Breast epithelium (tissue), 4 donors: ENCODE data around the gene MYH6. TPM values are rescaled to one million over a fixed set of nuclear protein-coding genes. Genes with fewer than 3 reads are reported as not detected.

Source experiments
- DNase-seq, 2 donors: peaks; one replicate each; pipeline ENCODE4 v3.0.0-alpha.2; 2019; ENCODE audit warnings: low spot score in 2 of 2
- H3K27ac ChIP-seq, 2 donors: fragments of 200-600 bp; sonication (generic) in 1 of 2; one replicate each; pipeline ENCODE4 v1.5.1; 2016 to 2019; ENCODE audit warnings: mild to moderate bottlenecking in 1 of 2
- H3K27me3 ChIP-seq, 2 donors: fragments of 200-600 bp; sonication (generic) in 1 of 2; one replicate each; pipeline versions ENCODE4 v1.5.1 to v1.6.0; 2017 to 2019; ENCODE audit warnings: control low read depth in 1 of 2, mild to moderate bottlenecking in 1 of 2
- H3K36me3 ChIP-seq: fragments of 200-600 bp; one replicate; pipeline ENCODE4 v1.5.1; 2019
- H3K4me1 ChIP-seq, 2 donors: fragments of 200-600 bp; sonication (generic); one replicate each; pipeline ENCODE4 v1.5.1; 2016 to 2019; ENCODE audit warnings: control low read depth in 1 of 2
- H3K4me3 ChIP-seq, 3 donors: fragments of 200-600 bp; sonication (generic); 1 replicate in 2 of 3; 2 replicates in 1 of 3; pipeline ENCODE4 v1.5.1; 2016 to 2019; ENCODE audit warnings: mild to moderate bottlenecking in 3 of 3, moderate library complexity in 2 of 3
- H3K9me3 ChIP-seq, 2 donors: fragments of 200-600 bp; sonication (generic) in 1 of 2; one replicate each; pipeline ENCODE4 v1.5.1; 2016 to 2019; ENCODE audit warnings: control low read depth in 1 of 2
- CTCF ChIP-seq, 3 donors: fragments of 450-650 bp; IDR thresholded peaks; one replicate each; pipeline ENCODE4 v1.5.1; 2016 to 2017; ENCODE audit warnings: antibody characterized with exemption in 3 of 3, mild to moderate bottlenecking in 3 of 3, moderate library complexity in 3 of 3
- POLR2A ChIP-seq: fragments of 450-650 bp; IDR thresholded peaks from one replicate; pipeline ENCODE4 v1.6.1; 2016; ENCODE audit warnings: antibody characterized with exemption, mild to moderate bottlenecking, moderate library complexity
- POLR2AphosphoS5 ChIP-seq, 3 donors: sonication (generic); formaldehyde crosslinking; IDR thresholded peaks; one replicate each; pipeline ENCODE4 v1.6.1; 2017; ENCODE audit warnings: antibody characterized with exemption in 3 of 3
- intact Hi-C: fragments of 100-400 bp; cut with DNase I; formaldehyde crosslinking; loops from one replicate; pipeline ENCODE4 v1.15.1; 2023; ENCODE audit warnings: low total_unique reads
- total RNA-seq, 3 donors: library from RNA; depleted of rRNA; stranded (reverse); fragments of >200 nt; gene quantifications; one replicate each; pipeline ENCODE4 v1.1.0, GENCODE V29; 2016

The MYH6 gene
- total RNA-seq, 3 donors from 2014 or later: not detected

DNA sequence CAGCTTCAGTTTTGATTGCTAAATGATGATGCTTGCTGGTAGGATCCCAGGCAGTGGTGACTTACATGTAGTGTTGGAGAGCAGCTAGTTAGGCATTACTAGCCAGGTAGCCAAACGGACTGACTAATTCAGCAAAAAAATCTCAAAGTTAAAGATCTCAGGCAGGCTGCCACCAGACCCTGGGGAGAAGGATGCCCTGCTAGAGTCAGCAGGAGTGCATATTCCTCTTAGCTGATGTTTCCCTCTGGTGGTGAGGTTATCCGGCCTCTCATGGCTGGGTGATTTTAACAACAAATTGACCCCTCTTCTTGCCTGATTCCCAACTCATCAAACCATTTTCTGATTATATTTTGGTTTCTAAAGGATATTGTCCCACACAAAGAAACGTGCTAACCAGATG, 45.9 kb downstream of the MYH6 start:
- H3K9me3 ChIP-seq: no peaks in the 10 kb centered on the region
- no peaks in the 10 kb centered on the region for H3K36me3 ChIP-seq
- intact Hi-C loops: loop anchor here (10.0 kb wide), 1 partner anchor 77 kb away; the partner anchor contains the start of gene HOMEZ
- peak overlapping the region in 1 of 3 donors; percentile 7 for H3K4me3 ChIP-seq
- no peaks in the 10 kb centered on the region for H3K27me3 ChIP-seq
- peak overlapping the region; percentile 52 to 70 for H3K27ac ChIP-seq
- no peak for DNase-seq
- no peak for TF ChIP-seq POLR2AphosphoS5 (IDR thresholded peaks at IDR 0.05)
- no peak for TF ChIP-seq CTCF (IDR thresholded peaks at IDR 0.05)
- no peak for TF ChIP-seq POLR2A
- H3K4me1 ChIP-seq: peaks cover 6 to 10% of the 10 kb centered on the region in 2 donors

GRCh38 chr14:23361763-23362162, 46.3 kb downstream of the MYH6 start:
- Histone ChIP-seq H3K4me3 (peak overlapping the region in 1 of 3 donors; percentile 7), H3K36me3 (no peaks in the 10 kb centered on the region), H3K27ac (peak overlapping the region; percentile 52 to 70), H3K4me1 (peaks cover 6 to 10% of the 10 kb centered on the region in 2 donors), H3K27me3 (no peaks in the 10 kb centered on the region), H3K9me3 (no peaks in the 10 kb centered on the region)
- DNase-seq: no peak
- TF ChIP-seq POLR2AphosphoS5 (IDR thresholded peaks at IDR 0.05): no peak
- TF ChIP-seq POLR2A: no peak
- no peak for TF ChIP-seq CTCF (IDR thresholded peaks at IDR 0.05)
- intact Hi-C loops: loop anchor here (10.0 kb wide), 1 partner anchor 77 kb away; the partner anchor contains the start of gene HOMEZ

GRCh38 chr14:23361320-23361719, 46.8 kb downstream of the MYH6 start:
- Histone ChIP-seq H3K27ac (peak overlapping the region; percentile 59 to 78), H3K27me3 (no peaks in the 10 kb centered on the region), H3K36me3 (no peaks in the 10 kb centered on the region), H3K9me3 (no peaks in the 10 kb centered on the region), H3K4me1 (peaks cover 6 to 10% of the 10 kb centered on the region in 2 donors), H3K4me3 (no peak overlapping the region)
- TF ChIP-seq POLR2A (no peak), POLR2AphosphoS5 (IDR thresholded peaks at IDR 0.05) (peak in 2 of 3 donors; percentile 35 to 36)
- intact Hi-C loops: loop anchor here (10.0 kb wide), 1 partner anchor 77 kb away; the partner anchor contains the start of gene HOMEZ
- no peak for DNase-seq

GRCh38 chr14:23360496-23360895, 47.6 kb downstream of the MYH6 start:
- no peak for DNase-seq
- intact Hi-C loops: loop anchor here (10.0 kb wide), 1 partner anchor 76 kb away; the partner anchor contains the start of gene HOMEZ
- H3K4me3 ChIP-seq: no peak overlapping the region
- no peaks in the 10 kb centered on the region for H3K27me3 ChIP-seq
- H3K4me1 ChIP-seq: peaks cover 6 to 10% of the 10 kb centered on the region in 2 donors
- H3K27ac ChIP-seq: peak overlapping the region; percentile 59 to 78
- no peaks in the 10 kb centered on the region for H3K9me3 ChIP-seq
- no peaks in the 10 kb centered on the region for H3K36me3 ChIP-seq
- no peak for TF ChIP-seq POLR2A
- no peak for TF ChIP-seq POLR2AphosphoS5 (IDR thresholded peaks at IDR 0.05)
- peak in 1 of 3 donors; percentile 21 for TF ChIP-seq CTCF (IDR thresholded peaks at IDR 0.05)

- no peaks in the 10 kb centered on the region for H3K36me3 ChIP-seq
- intact Hi-C loops: loop anchor here (10.0 kb wide), 1 partner anchor 75 kb away; the partner anchor contains the start of gene HOMEZ
- H3K9me3 ChIP-seq: no peaks in the 10 kb centered on the region
- H3K27me3 ChIP-seq: no peaks in the 10 kb centered on the region
- DNase-seq: no peak
- TF ChIP-seq CTCF (IDR thresholded peaks at IDR 0.05): no peak
- H3K4me1 ChIP-seq: peaks cover 6 to 10% of the 10 kb centered on the region in 2 donors
- no peak overlapping the region for H3K4me3 ChIP-seq
- H3K27ac ChIP-seq: peak overlapping the region; percentile 59 to 78
These were observed 48.2 kb downstream of the MYH6 start for GRCh38 chr14:23359722-23360447.
